Right lobe of liver (tissue), 4 donors: ENCODE data around the gene CPTP.

Source experiments
- CTCF ChIP-seq, 4 donors: fragments of 200-600 bp in 3 of 4; fragments of 450-650 bp in 1 of 4; IDR thresholded peaks; one replicate each; pipeline versions ENCODE4 v1.5.1 to v1.8.0; 2016 to 2022; ENCODE audit warnings: antibody characterized with exemption in 4 of 4, mild to moderate bottlenecking in 2 of 4
- POLR2A ChIP-seq: fragments of 450-650 bp; IDR thresholded peaks from one replicate; pipeline ENCODE4 v1.6.1; 2017; ENCODE audit warnings: antibody characterized with exemption, mild to moderate bottlenecking
- donor health status: DM: no; HTN: no; CAD: no.
- donor health status: DM: no; HTN: no; CAD: no.
- donor health status: DM: no; HTN: yes; CAD: no.

DNA sequence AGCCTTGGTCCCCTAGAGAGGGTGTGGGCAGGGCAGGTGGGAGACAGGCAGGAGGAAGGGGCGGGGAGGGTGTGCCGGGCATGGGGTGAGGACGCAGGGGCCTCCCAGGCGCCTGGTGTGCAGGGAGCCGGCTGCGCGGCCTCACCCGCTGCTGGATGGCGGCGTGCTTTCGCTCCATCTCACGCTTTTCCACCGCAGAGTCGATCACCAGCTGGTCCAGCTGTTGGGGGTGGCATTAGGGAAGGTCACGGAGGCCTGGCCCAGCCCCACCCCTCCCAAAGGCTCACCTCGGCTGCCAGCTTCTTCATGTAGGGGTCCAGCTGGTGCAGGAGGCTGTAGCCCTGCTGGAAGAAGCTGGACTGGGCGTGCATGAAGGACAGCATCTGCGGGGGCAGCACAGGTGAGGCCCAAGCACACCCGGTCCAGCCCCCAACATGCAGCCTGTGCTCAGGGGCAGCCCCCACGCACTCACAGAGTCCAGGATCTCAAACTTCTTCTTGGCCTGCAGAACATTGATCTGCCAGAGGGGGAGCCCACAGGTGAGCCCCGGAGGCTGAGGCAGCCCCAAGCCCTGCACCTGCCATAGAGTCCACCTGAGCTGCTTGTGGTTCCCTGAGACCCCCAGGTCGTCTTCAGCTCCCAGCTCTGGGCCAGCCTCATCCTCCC lies 24.8 kb upstream of the CPTP start:
- TF ChIP-seq CTCF (IDR thresholded peaks at IDR 0.05) (peak in 2 of 4 donors; percentile 14 to 20), POLR2A (no peak)
